Measurements from ENCODE around the gene ZFP90. TPM values are rescaled to one million over a fixed set of nuclear protein-coding genes. Genes with fewer than 3 reads are reported as not detected.

Gene ZFP90
- total and polyA plus RNA-seq, 9 donors = 16.7 to 50.0 (median 35.9) TPM

DNA sequence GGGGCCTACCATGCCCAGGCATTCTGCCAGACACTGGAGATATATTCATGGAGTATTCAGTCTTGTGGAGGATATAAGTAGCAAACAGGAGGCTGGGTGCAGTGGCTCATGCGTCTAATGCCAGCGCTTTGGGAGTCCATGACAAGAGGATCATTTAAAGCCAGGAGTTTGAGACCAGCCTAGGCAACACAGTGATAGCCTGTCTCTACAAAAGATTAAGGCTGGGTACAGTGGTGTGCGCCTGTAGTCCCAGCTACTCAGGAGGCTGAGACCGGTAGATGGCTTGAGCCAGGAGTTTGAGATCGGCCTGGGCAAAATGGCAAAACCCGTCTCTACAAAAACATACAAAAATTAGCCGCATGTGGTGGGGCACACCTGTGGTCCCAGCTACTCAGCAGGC is 68.4 kb downstream of the ZFP90 start:
- WGBS, 3 donors = 85 to 90% (median 90%) methylated on average over 7 of the region's 7 CpGs
- no peak overlapping the region for H3K4me3 ChIP-seq

DNA sequence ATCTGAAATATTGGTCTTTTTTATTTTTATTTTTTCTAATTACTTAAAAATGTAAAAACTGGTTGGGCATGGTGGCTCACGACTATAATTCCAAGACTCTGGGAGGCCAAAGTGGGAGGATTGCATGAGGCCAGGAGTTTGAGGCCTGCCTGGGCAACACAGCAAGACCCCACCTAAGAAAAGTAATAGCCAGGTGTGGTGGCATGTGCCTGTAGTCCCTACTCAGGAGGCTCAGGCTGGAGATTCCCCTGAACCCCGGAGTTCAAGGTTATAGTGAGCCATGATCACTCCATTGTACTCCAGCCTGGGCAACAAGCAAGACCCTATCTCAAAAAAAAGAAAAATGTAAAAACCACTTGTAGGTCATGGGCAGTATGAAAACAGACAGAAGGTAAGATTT is 69.2 kb downstream of the ZFP90 start:
- Histone ChIP-seq H3K4me1 (ENCODE audit: insufficient read depth) (no peaks in the 10 kb centered on the region), H3K36me3 (no peaks in the 10 kb centered on the region), H3K27me3 (no peaks in the 10 kb centered on the region), H3K9me3 (no peaks in the 10 kb centered on the region), H3K27ac (no peak overlapping the region), H3K4me3 (no peak overlapping the region)
- no peak for DNase-seq
- intact Hi-C loops (cut with DNase I) = no loop called here
- no peak for TF ChIP-seq POLR2A (IDR thresholded peaks at IDR 0.05)
- no peak for TF ChIP-seq EP300 (IDR thresholded peaks at IDR 0.05)
- TF ChIP-seq, protein P1, sequence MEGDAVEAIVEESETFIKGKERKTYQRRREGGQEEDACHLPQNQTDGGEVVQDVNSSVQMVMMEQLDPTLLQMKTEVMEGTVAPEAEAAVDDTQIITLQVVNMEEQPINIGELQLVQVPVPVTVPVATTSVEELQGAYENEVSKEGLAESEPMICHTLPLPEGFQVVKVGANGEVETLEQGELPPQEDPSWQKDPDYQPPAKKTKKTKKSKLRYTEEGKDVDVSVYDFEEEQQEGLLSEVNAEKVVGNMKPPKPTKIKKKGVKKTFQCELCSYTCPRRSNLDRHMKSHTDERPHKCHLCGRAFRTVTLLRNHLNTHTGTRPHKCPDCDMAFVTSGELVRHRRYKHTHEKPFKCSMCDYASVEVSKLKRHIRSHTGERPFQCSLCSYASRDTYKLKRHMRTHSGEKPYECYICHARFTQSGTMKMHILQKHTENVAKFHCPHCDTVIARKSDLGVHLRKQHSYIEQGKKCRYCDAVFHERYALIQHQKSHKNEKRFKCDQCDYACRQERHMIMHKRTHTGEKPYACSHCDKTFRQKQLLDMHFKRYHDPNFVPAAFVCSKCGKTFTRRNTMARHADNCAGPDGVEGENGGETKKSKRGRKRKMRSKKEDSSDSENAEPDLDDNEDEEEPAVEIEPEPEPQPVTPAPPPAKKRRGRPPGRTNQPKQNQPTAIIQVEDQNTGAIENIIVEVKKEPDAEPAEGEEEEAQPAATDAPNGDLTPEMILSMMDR (IDR thresholded peaks at IDR 0.05) = no peak
- 90 to 95% (median 91%) methylated on average over 2 of the region's 2 CpGs for WGBS, 3 donors

More for the DNA sequence above, 68.4 kb downstream of the ZFP90 start:
- Histone ChIP-seq H3K9me3 (no peaks in the 10 kb centered on the region), H3K27me3 (no peaks in the 10 kb centered on the region), H3K4me1 (ENCODE audit: insufficient read depth) (no peaks in the 10 kb centered on the region), H3K36me3 (no peaks in the 10 kb centered on the region), H3K27ac (no peak overlapping the region)
- no peak for DNase-seq
- intact Hi-C loops (cut with DNase I) = no loop called here
- TF ChIP-seq EP300 (IDR thresholded peaks at IDR 0.05) (no peak), POLR2A (IDR thresholded peaks at IDR 0.05) (no peak)
- TF ChIP-seq, protein P1 (IDR thresholded peaks at IDR 0.05) = no peak

DNA sequence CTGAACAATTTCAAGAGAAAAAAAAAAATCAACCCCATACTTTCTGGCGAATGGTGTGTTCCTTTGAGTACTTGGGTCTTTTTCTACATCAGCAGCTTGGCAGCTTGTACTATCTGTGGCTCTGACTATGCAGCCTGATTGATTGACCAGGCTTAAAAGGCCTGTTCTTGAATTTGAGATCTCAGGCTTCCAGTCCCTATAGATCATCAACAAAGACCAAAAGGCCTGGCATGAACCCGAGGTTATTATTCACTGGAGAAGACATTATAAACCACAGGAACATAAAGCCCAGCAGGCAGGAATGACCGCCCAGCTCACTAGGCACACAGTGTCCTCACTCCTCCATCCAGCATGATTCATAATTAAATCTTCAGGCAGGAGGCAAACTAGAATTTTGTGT is 73.9 kb downstream of the ZFP90 start:
- H3K4me1 ChIP-seq (ENCODE audit: insufficient read depth) = no peaks in the 10 kb centered on the region
- no peaks in the 10 kb centered on the region for H3K27me3 ChIP-seq
- H3K9me3 ChIP-seq = no peaks in the 10 kb centered on the region
- H3K36me3 ChIP-seq = no peaks in the 10 kb centered on the region
- TF ChIP-seq EP300 (IDR thresholded peaks at IDR 0.05) (no peak), POLR2A (IDR thresholded peaks at IDR 0.05) (no peak)
- TF ChIP-seq, protein P1 (IDR thresholded peaks at IDR 0.05) = no peak
- 80 to 89% (median 89%) methylated on average over 3 of the region's 3 CpGs for WGBS, 3 donors
- H3K4me3 ChIP-seq = no peak overlapping the region
- no peak overlapping the region for H3K27ac ChIP-seq
- no peak for DNase-seq
- intact Hi-C loops (cut with DNase I) = no loop called here

DNA sequence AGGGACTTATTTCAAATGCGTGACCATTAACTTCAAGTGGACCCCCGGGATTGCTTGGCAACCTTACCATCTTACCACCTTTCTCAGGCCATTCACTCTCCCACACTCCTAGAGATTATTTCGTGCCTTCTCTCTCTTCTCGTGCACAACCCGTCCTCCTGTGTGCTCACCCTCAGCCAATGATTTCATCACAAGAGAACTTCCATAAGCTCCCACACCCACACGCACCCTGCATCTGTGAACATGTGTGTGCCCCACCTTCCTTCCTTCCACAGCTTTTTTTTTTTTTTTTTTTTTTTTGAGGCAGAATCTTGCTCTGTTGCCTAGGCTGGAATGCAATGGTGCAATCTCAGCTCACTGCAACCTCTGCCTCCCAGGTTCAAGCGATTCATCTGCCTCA is 78.6 kb downstream of the ZFP90 start:
- intact Hi-C loops (cut with DNase I) = no loop called here
- no peak for TF ChIP-seq EP300 (IDR thresholded peaks at IDR 0.05)
- no peak for TF ChIP-seq POLR2A (IDR thresholded peaks at IDR 0.05)
- TF ChIP-seq, protein P1 (IDR thresholded peaks at IDR 0.05) = no peak
- Histone ChIP-seq H3K4me3 (no peak overlapping the region), H3K36me3 (no peaks in the 10 kb centered on the region), H3K4me1 (ENCODE audit: insufficient read depth) (no peaks in the 10 kb centered on the region), H3K27ac (no peak overlapping the region), H3K27me3 (no peaks in the 10 kb centered on the region), H3K9me3 (no peaks in the 10 kb centered on the region)
- 85 to 90% (median 86%) methylated on average over 7 of the region's 7 CpGs for WGBS, 3 donors
- no peak for DNase-seq

Small RNAs within 50 kb of the gene (small RNA-seq; reads per million reads assigned to genes)
- not detected for gene RNU4-36P

Other genes starting within 250 kb of the ZFP90 start
- 10 to 100 TPM in 6 of 7 donors, 1 to 10 TPM in 1; 8.9 to 20.7 (median 17.6) TPM for gene SLC7A6OS, start 228.3 kb upstream of the ZFP90 start, total RNA-seq
- gene SLC7A6OS, start 228.3 kb upstream of the ZFP90 start, polyA plus RNA-seq = 10 to 100 TPM in 1 of 2 donors, 1 to 10 TPM in 1; 8.7 to 18.3 TPM
- gene PRMT7, start 228.3 kb upstream of the ZFP90 start, total RNA-seq = 10 to 100 TPM; 27.8 to 43.4 (median 37.8) TPM
- 10 to 100 TPM; 35.8 to 42.2 TPM for gene PRMT7, start 228.3 kb upstream of the ZFP90 start, polyA plus RNA-seq
- gene SMPD3, start 90.8 kb upstream of the ZFP90 start, total RNA-seq = 10 to 100 TPM in 1 of 7 donors, 1 to 10 TPM in 5, under 1 TPM in 1; 0.72 to 31.4 (median 3.3) TPM
- gene SMPD3, start 90.8 kb upstream of the ZFP90 start, polyA plus RNA-seq = 1 to 10 TPM in 1 of 2 donors, under 1 TPM in 1; 0.40 to 1.6 TPM
- 10 to 100 TPM; 32.4 to 99.0 (median 52.4) TPM for gene CDH3, start 106.0 kb downstream of the ZFP90 start, total RNA-seq
- 10 to 100 TPM; 75.2 to 84.5 TPM for gene CDH3, start 106.0 kb downstream of the ZFP90 start, polyA plus RNA-seq
- gene CDH1, start 198.0 kb downstream of the ZFP90 start, total RNA-seq = 100 to 1,000 TPM in 1 of 7 donors, 10 to 100 TPM in 2, 1 to 10 TPM in 4; 1.1 to 118 (median 9.1) TPM
- 10 to 100 TPM in 1 of 2 donors, 1 to 10 TPM in 1; 1.1 to 10.5 TPM for gene CDH1, start 198.0 kb downstream of the ZFP90 start, polyA plus RNA-seq

All from ovary (tissue), 9 donors.